Stimulated activated CD4-positive, alpha-beta T cell treated with anti-CD3 and anti-CD28 coated beads, TNF-alpha, amount 100 ng/mL, for 24 hours (primary cell): ENCODE data around the gene DYNC1H1.

ENCODE experiments used
- DNase-seq, 3 experiments: peaks; one replicate each; pipeline ENCODE4 v3.0.0-alpha.2; 2020; ENCODE audit warnings: low read depth in 3 of 3

Gene DYNC1H1

DNA sequence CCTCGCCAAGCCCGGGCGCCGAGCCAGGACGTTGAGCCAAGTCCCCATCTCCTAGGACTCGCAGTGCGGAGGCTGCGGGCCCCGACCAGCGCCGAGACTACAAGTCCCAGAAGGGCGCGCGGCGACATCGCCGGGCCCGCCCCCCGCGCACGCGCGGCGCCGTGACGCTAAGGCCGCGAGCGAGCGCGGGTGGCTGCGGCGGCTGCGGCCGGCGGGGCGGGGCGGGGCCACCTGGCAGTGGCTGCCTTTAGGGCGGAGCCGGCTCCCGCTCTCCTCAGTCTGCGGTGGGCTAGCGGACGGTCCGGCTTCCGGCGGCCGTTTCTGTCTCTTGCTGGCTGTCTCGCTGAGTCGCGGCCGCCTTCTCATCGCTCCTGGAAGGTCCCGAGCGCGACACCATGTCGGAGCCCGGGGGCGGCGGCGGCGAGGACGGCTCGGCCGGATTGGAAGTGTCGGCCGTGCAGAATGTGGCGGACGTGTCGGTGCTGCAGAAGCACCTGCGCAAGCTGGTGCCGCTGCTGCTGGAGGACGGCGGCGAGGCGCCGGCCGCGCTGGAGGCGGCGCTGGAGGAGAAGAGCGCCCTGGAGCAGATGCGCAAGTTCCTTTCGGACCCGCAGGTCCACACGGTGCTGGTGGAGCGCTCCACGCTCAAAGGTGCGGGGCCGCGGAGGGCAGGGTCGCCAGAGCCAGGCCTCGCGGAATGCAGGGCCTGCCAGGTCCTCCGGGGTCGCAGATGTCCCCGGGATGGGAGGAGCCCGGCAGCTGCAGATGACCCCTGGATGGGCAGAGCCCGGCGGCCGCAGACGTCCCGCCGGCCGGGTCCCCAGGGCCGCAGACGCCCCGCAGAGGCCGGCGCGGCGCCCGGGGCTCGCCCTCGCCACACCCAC is at the start of gene DYNC1H1:
Gene DYNC1H1, plus strand, starts transcription at position 277 of the 884 bp plus-strand sequence. Its CDS starts 119 bp downstream, at position 396.
- DNase-seq = peak; percentile 68 to 87 (median 80)

GRCh38 chr14:101915871-101916815 is 48.2 kb upstream of the DYNC1H1 start:
- DNase-seq = no peak

GRCh38 chr14:101916816-101917412 is 47.5 kb upstream of the DYNC1H1 start:
- no peak for DNase-seq

DNA sequence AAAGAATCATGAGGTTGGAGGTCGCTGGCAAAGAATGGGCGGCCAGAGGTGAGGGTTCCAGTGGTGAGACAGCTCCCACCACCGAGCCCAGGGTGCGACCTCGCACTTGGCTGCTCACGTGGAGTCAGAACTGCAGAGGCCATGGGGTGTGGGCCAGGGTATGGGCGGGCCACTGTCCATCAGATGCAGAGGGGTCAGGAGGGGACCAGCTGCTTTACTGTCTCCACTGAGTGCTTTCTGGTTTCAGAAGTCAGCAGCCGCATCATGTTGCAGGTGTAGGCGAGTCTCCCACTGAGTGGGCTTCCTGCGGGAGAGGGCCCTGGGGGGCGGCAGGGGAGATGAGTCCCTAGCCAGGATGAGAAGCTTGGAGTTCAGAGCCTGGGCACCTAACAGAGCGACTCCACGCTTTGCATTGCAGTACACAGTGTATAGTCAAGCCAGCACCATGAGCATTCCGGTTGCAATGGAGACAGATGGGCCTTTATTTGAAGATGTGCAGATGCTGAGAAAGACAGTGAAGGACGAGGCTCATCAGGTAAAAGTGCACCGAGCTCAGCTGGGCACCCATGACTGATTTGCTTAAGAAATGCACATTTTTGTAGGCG is 46.9 kb upstream of the DYNC1H1 start:
- no peak for DNase-seq

- no peak for DNase-seq
Measured at GRCh38 chr14:101918065-101918989, 46.0 kb upstream of the DYNC1H1 start.

DNA sequence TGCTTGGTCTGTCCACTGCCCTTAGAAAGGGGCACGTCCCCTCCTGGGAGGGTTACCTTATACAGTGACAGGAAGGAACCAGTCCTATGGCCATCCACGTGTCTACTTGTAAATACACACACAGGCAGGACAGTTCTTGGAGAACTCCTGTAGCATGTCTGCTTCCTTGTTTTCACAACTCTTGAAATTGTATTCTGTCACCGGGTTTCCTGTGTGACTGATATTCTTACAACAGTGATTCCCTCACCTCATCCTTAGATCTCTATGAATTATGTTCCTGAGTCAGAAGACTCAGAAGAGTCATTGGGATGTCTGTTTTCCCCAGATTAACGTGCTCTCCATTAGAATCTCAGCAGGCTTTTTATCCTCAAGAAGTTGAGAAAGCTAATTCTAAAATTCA is 44.1 kb upstream of the DYNC1H1 start:
- DNase-seq = no peak

GRCh38 chr14:101922866-101923265 is 41.5 kb upstream of the DYNC1H1 start:
- DNase-seq = no peak

GRCh38 chr14:101925152-101925551 is 39.2 kb upstream of the DYNC1H1 start:
- no peak for DNase-seq

- no peak for DNase-seq
Measured at GRCh38 chr14:101926085-101926484, 38.3 kb upstream of the DYNC1H1 start.

GRCh38 chr14:101926620-101927019 is 37.8 kb upstream of the DYNC1H1 start:
- DNase-seq = no peak

- DNase-seq = peak in 1 of 3 experiments; percentile 11
Measured at GRCh38 chr14:101927859-101928258, 36.5 kb upstream of the DYNC1H1 start.

GRCh38 chr14:101928415-101928841 is 35.9 kb upstream of the DYNC1H1 start:
- DNase-seq = no peak

GRCh38 chr14:101929096-101929495 is 35.3 kb upstream of the DYNC1H1 start:
- no peak for DNase-seq

DNA sequence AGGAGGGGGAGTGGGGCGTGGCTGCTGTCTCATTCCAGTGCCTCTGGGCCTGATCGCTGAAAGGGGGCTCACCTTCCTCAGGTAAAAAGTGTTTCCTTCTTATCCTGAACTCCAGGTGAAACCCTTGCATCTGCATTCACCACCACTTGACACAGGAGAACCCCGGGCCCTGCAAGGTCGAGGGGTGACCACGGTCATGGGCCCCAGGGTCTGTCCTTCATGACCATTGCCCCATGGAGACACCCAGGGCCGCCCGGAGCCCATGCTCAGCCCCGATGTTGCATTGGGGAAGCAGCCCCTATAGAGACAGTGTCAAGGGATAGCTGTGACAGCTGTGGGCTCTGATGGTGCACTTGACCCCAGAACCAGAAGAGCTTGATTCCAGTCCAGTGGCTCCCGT is 34.4 kb upstream of the DYNC1H1 start:
- no peak for DNase-seq

DNA sequence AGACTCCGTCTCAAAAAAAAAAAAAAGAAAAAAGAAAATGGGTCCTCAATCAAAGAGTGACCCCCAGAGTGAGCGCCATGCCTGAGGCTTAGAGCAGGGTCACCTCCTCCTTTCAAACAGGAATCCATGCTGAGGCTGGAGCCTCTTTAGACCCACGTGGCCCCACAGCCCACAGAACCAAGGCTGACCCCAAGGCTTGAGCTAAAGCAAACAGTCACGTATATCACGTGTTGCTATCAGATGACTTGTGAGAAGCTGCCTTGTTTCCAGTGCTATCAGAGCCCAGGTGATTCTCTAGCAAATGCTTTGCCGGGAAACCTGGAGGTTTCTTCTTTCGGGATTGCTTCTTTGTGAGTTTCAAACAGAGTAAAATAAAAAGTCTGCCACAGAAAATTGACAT is 31.7 kb upstream of the DYNC1H1 start:
- DNase-seq = no peak

DNA sequence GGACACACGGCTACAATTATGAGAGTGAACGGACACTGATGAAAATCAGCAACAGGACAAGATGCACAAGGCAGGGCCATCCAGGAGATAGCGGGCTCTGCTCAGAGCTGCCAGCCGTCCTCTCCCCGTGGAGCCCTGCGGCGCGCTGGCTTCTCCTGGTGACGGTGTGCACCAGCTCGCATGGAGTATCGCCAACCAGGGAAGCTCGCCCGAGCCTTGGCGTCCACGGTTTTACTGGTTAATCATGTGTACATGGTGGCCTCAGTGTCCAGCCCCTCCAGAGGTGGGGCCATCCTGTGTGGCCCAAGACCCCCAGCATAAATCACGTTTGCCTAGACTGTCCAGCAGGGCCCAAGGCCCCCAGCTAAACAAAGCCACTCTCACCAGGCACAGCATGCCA is 31.2 kb upstream of the DYNC1H1 start:
- DNase-seq = no peak

- no peak for DNase-seq
Measured at GRCh38 chr14:101934601-101935150, 29.7 kb upstream of the DYNC1H1 start.

DNA sequence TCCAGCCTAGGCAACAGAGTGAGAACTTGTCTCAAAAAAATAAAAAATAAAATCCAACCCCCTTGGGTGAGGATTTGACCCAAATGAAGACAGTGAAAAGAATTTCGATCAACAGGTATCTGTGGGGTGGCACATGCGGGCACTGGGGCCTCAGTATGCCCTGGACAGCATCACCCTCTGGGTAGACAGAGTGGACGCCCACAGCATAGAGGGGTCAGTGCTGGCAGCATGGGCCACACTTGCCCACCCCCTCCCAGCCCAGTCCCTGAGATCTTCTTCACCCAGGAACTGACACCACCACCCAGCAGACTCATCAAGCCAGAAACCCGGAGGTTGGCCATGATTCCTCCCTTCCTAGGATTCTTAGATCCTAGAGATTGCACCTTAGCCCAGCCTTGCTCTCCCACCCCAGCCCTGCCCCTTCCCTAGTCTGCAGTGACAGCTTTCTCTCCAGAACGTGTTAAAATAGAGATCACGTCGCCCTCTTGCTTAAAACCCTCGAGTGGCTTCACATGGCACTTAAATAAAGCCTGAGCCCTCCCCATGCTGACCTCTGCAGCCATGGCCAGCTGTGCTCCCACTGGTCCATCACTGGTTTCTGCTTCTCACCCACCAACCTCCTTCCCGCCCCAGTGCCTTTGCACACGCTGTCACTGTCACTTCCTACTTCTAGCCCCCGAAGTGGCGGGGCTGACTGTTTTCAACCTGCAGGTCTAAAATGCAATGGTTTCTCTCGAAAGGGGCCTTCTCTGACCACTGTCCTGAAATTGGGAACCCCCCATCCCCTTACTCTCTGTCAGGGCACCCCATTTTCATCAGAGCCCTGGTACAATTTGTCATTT is 26.2 kb upstream of the DYNC1H1 start:
- DNase-seq = no peak

GRCh38 chr14:101939646-101940170 is 24.7 kb upstream of the DYNC1H1 start:
- no peak for DNase-seq
